ENCODE data around the gene SLMAP.

The SLMAP gene

DNA sequence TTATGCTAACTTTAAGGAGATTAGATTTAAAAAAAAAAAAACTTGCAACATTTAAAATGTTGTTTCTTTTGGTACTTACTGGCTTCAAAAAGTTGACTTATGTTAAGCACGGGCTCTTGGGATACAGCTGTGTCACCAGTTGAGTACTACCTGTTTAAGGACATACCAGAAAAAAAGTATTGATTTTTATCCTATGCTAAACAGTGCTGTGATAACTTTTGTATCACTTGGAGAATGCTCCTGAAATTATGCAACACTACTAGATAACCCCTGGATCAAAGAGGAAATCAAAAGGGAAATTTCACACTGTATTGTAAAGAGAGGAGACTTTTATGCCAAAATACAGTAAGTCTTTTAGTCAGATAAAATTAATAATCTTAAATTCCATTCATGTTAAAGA is 77.7 kb downstream of the SLMAP start:
- H3K4me2 ChIP-seq (ENCODE audit: low read length), result no peak overlapping the region
- no peak overlapping the region for H3K9ac ChIP-seq (ENCODE audit: low read depth, low read length)
- H3K27me3 ChIP-seq (ENCODE audit: control insufficient read depth, insufficient read depth, low read length), result no peaks in the 10 kb centered on the region
- no peaks in the 10 kb centered on the region for H3K9me3 ChIP-seq (replicated peaks; ENCODE audit: low read length)
- H3K36me3 ChIP-seq (ENCODE audit: insufficient read depth, low read length), result peaks cover 5% of the 10 kb centered on the region
- H3K4me3 ChIP-seq (ENCODE audit: low read length), result no peak overlapping the region
- no peaks in the 10 kb centered on the region for H3K4me1 ChIP-seq (ENCODE audit: control insufficient read depth, insufficient read depth, low read length)

GRCh38 chr3:57837686-57838085 is 81.6 kb downstream of the SLMAP start:
- Histone ChIP-seq H3K4me2 (ENCODE audit: low read length) (no peak overlapping the region), H3K9ac (ENCODE audit: low read depth, low read length) (no peak overlapping the region), H3K27me3 (ENCODE audit: control insufficient read depth, insufficient read depth, low read length) (no peaks in the 10 kb centered on the region), H3K9me3 (replicated peaks; ENCODE audit: low read length) (no peaks in the 10 kb centered on the region), H3K4me3 (ENCODE audit: low read length) (no peak overlapping the region), H3K36me3 (ENCODE audit: insufficient read depth, low read length) (no peaks in the 10 kb centered on the region), H3K4me1 (ENCODE audit: control insufficient read depth, insufficient read depth, low read length) (no peaks in the 10 kb centered on the region)

- Histone ChIP-seq H3K4me2 (ENCODE audit: low read length) (no peak overlapping the region), H3K36me3 (ENCODE audit: insufficient read depth, low read length) (no peaks in the 10 kb centered on the region), H3K27me3 (ENCODE audit: control insufficient read depth, insufficient read depth, low read length) (no peaks in the 10 kb centered on the region), H3K4me3 (ENCODE audit: low read length) (no peak overlapping the region), H3K9ac (ENCODE audit: low read depth, low read length) (no peak overlapping the region), H3K9me3 (replicated peaks; ENCODE audit: low read length) (no peaks in the 10 kb centered on the region), H3K4me1 (ENCODE audit: control insufficient read depth, insufficient read depth, low read length) (no peaks in the 10 kb centered on the region)
Observed at GRCh38 chr3:57838627-57839026, 82.5 kb downstream of the SLMAP start.

GRCh38 chr3:57840473-57840872 is 84.4 kb downstream of the SLMAP start:
- Histone ChIP-seq H3K4me3 (ENCODE audit: low read length) (no peak overlapping the region), H3K4me2 (ENCODE audit: low read length) (no peak overlapping the region), H3K9ac (ENCODE audit: low read depth, low read length) (no peak overlapping the region), H3K4me1 (ENCODE audit: control insufficient read depth, insufficient read depth, low read length) (no peaks in the 10 kb centered on the region), H3K9me3 (replicated peaks; ENCODE audit: low read length) (no peaks in the 10 kb centered on the region), H3K27me3 (ENCODE audit: control insufficient read depth, insufficient read depth, low read length) (no peaks in the 10 kb centered on the region), H3K36me3 (ENCODE audit: insufficient read depth, low read length) (no peaks in the 10 kb centered on the region)

- H3K4me2 ChIP-seq (ENCODE audit: low read length), result no peak overlapping the region
- no peaks in the 10 kb centered on the region for H3K4me1 ChIP-seq (ENCODE audit: control insufficient read depth, insufficient read depth, low read length)
- H3K27me3 ChIP-seq (ENCODE audit: control insufficient read depth, insufficient read depth, low read length), result no peaks in the 10 kb centered on the region
- H3K9ac ChIP-seq (ENCODE audit: low read depth, low read length), result no peak overlapping the region
- no peaks in the 10 kb centered on the region for H3K36me3 ChIP-seq (ENCODE audit: insufficient read depth, low read length)
- H3K9me3 ChIP-seq (replicated peaks; ENCODE audit: low read length), result no peaks in the 10 kb centered on the region
- H3K4me3 ChIP-seq (ENCODE audit: low read length), result no peak overlapping the region
Observed at GRCh38 chr3:57841818-57842217, 85.7 kb downstream of the SLMAP start.

DNA sequence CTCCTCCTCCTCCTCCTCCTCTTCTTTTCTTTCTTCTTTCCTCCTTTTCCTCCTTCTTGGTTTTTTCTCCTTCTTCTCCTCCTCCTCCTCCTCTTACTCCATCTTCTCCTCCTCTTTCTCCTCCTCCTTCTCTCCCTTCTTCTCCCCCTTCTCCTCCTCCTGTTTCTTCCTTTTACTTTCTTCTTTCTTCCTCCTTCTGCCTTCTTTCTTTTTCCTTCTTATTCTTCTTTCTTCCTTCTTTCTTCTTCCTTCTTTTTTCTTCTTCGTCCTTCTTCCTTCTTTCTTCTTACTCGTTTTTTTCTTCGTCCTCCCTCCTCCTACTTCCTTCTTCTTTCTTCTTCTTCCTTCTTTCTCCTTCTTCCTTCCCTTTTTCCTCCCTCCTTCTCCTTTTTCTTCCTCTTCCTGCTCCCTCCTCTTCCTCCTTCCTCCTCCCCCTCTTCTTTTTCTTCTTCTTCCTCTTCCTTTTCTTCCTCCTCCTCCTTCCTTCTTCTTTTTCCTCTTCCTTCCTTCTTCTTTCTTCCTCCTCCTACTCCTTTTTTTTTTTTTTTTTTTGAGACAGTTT is 92.1 kb downstream of the SLMAP start:
- no peaks in the 10 kb centered on the region for H3K4me1 ChIP-seq (ENCODE audit: control insufficient read depth, insufficient read depth, low read length)
- no peaks in the 10 kb centered on the region for H3K9me3 ChIP-seq (replicated peaks; ENCODE audit: low read length)
- no peaks in the 10 kb centered on the region for H3K36me3 ChIP-seq (ENCODE audit: insufficient read depth, low read length)
- H3K4me3 ChIP-seq (ENCODE audit: low read length), result no peak overlapping the region
- H3K4me2 ChIP-seq (ENCODE audit: low read length), result no peak overlapping the region
- no peak overlapping the region for H3K9ac ChIP-seq (ENCODE audit: low read depth, low read length)
- no peaks in the 10 kb centered on the region for H3K27me3 ChIP-seq (ENCODE audit: control insufficient read depth, insufficient read depth, low read length)

DNA sequence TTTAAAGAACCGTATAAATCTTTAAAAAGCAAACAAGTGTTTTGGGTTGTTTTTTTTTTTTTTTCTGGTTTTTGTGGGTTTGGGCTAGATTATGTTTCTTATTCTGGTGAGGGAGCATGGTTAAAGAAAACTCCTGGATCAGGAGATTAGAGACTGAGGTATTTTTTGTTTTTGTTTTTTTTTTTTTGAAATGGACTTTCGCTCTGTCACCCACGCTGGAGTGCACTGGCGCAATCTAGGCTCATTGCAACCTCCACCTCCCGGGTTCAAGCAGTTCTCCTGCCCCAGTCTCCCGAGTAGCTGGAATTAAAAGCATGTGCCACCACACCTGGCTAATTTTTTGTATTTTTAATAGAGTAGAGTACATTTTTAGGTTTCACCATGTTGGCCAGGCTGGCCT is 95.2 kb downstream of the SLMAP start:
- Histone ChIP-seq H3K4me3 (ENCODE audit: low read length) (no peak overlapping the region), H3K9me3 (replicated peaks; ENCODE audit: low read length) (no peaks in the 10 kb centered on the region), H3K4me2 (ENCODE audit: low read length) (no peak overlapping the region), H3K4me1 (ENCODE audit: control insufficient read depth, insufficient read depth, low read length) (no peaks in the 10 kb centered on the region), H3K9ac (ENCODE audit: low read depth, low read length) (no peak overlapping the region), H3K27me3 (ENCODE audit: control insufficient read depth, insufficient read depth, low read length) (no peaks in the 10 kb centered on the region), H3K36me3 (ENCODE audit: insufficient read depth, low read length) (no peaks in the 10 kb centered on the region)

DNA sequence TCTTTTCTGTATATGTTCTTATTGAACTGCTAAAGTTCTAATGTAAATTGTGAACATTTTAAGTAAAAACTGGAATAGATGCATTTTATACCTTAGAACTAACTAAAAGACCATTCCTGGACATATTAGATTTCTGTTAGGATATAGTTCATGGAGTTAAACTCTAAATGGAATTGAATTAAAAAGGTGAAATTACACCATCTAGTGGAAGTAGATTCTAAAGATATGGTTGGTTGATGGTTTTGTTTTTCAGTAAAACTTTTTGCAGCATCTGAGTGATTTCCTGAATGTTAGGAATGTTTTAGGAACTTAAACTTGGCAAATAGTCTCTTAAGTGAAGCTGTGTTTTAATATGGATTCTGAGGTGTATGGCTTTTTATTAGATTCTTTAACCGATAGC is 96.8 kb downstream of the SLMAP start:
- Histone ChIP-seq H3K4me1 (ENCODE audit: control insufficient read depth, insufficient read depth, low read length) (no peaks in the 10 kb centered on the region), H3K36me3 (ENCODE audit: insufficient read depth, low read length) (peaks cover under 1% of the 10 kb centered on the region)

DNA sequence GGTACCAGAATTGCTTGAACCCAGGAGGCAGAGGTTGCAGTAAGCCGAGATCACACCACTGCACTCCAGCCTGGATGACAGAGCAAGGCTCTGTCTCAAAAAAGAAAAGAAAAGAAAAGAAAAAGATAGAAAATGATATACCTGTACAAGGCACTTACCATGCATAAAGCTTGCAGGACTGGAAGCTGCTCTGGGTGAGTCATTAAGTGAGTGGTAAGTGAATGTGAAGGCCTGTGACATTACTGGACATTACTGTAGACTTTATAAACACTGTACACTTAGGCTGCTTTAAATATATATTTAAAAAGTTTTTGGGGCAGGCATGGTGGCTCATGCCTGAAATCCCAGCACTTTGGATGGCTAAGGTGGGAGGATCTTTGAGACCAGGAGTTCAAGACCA is 99.2 kb downstream of the SLMAP start:
- no peak overlapping the region for H3K4me3 ChIP-seq (ENCODE audit: low read length)
- no peaks in the 10 kb centered on the region for H3K27me3 ChIP-seq (ENCODE audit: control insufficient read depth, insufficient read depth, low read length)
- no peak overlapping the region for H3K4me2 ChIP-seq (ENCODE audit: low read length)
- no peak overlapping the region for H3K9ac ChIP-seq (ENCODE audit: low read depth, low read length)
- H3K4me1 ChIP-seq (ENCODE audit: control insufficient read depth, insufficient read depth, low read length), result no peaks in the 10 kb centered on the region
- H3K36me3 ChIP-seq (ENCODE audit: insufficient read depth, low read length), result peaks cover 18% of the 10 kb centered on the region
- H3K9me3 ChIP-seq (replicated peaks; ENCODE audit: low read length), result no peaks in the 10 kb centered on the region

More for the DNA sequence above, 96.8 kb downstream of the SLMAP start:
- Histone ChIP-seq H3K4me2 (ENCODE audit: low read length) (no peak overlapping the region), H3K9ac (ENCODE audit: low read depth, low read length) (no peak overlapping the region), H3K27me3 (ENCODE audit: control insufficient read depth, insufficient read depth, low read length) (no peaks in the 10 kb centered on the region), H3K4me3 (ENCODE audit: low read length) (no peak overlapping the region), H3K9me3 (replicated peaks; ENCODE audit: low read length) (no peaks in the 10 kb centered on the region)

DNA sequence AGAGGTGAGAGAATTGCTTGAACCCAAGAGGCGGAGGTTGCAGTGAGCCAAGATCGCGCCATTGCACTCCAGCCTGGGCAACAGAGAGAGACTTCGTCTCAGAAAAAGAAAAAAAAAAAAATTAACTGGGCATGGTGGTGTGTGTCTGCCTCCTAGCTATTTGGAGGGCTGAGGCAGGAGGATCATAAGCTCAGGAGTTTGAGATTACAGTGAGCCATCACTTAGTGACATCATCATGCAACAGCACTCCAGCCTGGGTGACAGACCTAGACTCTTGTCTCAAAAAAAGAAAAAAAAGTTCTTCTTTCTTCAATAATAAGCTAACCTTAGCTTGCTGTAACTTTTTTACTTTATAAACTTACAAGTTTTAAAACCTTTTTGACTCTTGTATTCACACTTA is 99.8 kb downstream of the SLMAP start:
- no peaks in the 10 kb centered on the region for H3K4me1 ChIP-seq (ENCODE audit: control insufficient read depth, insufficient read depth, low read length)
- no peak overlapping the region for H3K4me3 ChIP-seq (ENCODE audit: low read length)
- no peaks in the 10 kb centered on the region for H3K27me3 ChIP-seq (ENCODE audit: control insufficient read depth, insufficient read depth, low read length)
- no peak overlapping the region for H3K9ac ChIP-seq (ENCODE audit: low read depth, low read length)
- no peak overlapping the region for H3K4me2 ChIP-seq (ENCODE audit: low read length)
- H3K9me3 ChIP-seq (replicated peaks; ENCODE audit: low read length), result no peaks in the 10 kb centered on the region
- peaks cover 18% of the 10 kb centered on the region for H3K36me3 ChIP-seq (ENCODE audit: insufficient read depth, low read length)

DNA sequence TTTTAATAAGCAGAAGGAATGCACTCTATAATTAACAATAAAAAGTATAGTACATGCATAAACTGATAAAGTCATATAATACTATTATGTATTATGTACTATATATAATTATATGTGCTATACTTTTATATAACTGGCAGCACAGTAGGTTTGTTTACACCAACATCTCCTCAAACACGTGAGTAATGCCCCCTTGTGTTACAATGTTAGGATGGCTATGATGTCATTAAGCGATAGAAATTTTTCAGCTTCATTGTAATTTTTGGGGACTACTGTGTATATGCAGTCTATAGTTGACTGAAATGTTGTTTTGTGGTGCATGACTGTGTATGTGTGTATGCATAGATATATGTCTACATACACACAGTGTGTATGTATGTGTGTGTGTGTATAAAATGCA is 100.6 kb downstream of the SLMAP start:
- Histone ChIP-seq H3K4me2 (ENCODE audit: low read length) (no peak overlapping the region), H3K4me3 (ENCODE audit: low read length) (no peak overlapping the region), H3K9ac (ENCODE audit: low read depth, low read length) (no peak overlapping the region), H3K9me3 (replicated peaks; ENCODE audit: low read length) (no peaks in the 10 kb centered on the region), H3K4me1 (ENCODE audit: control insufficient read depth, insufficient read depth, low read length) (no peaks in the 10 kb centered on the region), H3K36me3 (ENCODE audit: insufficient read depth, low read length) (peaks cover 18% of the 10 kb centered on the region), H3K27me3 (ENCODE audit: control insufficient read depth, insufficient read depth, low read length) (no peaks in the 10 kb centered on the region)

DNA sequence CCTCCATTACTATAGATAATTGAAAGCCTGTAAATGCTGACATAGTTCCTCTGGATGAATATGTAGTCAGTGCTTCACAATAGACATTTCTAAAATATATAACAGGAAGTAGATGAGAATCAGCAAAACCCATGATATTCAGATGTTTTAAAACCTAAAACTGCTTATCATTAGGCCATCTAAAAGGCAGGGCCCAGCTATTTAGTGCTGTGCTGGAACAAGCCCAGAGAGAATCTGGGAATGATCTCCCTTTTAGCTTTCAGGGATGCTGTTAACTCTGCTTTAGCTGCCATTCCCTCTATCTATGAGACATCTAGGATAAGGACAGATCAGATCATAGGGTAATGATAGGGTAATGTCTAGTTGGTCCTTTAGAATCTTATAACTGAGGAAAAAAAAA is 106.8 kb downstream of the SLMAP start:
- no peak overlapping the region for H3K4me2 ChIP-seq (ENCODE audit: low read length)
- H3K9ac ChIP-seq (ENCODE audit: low read depth, low read length), result no peak overlapping the region
- H3K36me3 ChIP-seq (ENCODE audit: insufficient read depth, low read length), result peaks cover 25% of the 10 kb centered on the region
- H3K4me3 ChIP-seq (ENCODE audit: low read length), result no peak overlapping the region
- no peaks in the 10 kb centered on the region for H3K4me1 ChIP-seq (ENCODE audit: control insufficient read depth, insufficient read depth, low read length)
- H3K9me3 ChIP-seq (replicated peaks; ENCODE audit: low read length), result no peaks in the 10 kb centered on the region
- no peaks in the 10 kb centered on the region for H3K27me3 ChIP-seq (ENCODE audit: control insufficient read depth, insufficient read depth, low read length)

Data from skeletal muscle satellite cell (primary cell).